HepG2 (cell line): ENCODE measurements around the gene DMXL1. TPM values are rescaled to one million over a fixed set of nuclear protein-coding genes. Genes with fewer than 3 reads are reported as not detected.

Source experiments
- JUND ChIP-seq: sonication (generic); formaldehyde crosslinking; IDR thresholded peaks from 2 replicates; pipeline ENCODE4 v1.8.0; 2022; ENCODE audit warnings: mild to moderate bottlenecking, missing genetic modification reagents
- KLF6 ChIP-seq: IDR thresholded peaks from 2 replicates; pipeline ENCODE4 v1.8.0; 2016; ENCODE audit warnings: missing biosample characterization, missing genetic modification reagents
- MAF1 ChIP-seq: sonication (generic); formaldehyde crosslinking; IDR thresholded peaks from 2 replicates; pipeline ENCODE4 v1.5.0; 2020; ENCODE audit warnings: missing genetic modification reagents, borderline replicate concordance
- PRPF4 ChIP-seq: fragments of 200-400 bp; formaldehyde crosslinking; IDR thresholded peaks from 2 replicates; pipeline ENCODE4 v1.6.1; 2016; ENCODE audit warnings: low read length, low read depth; ENCODE audit not compliant: poor library complexity, severe bottlenecking
- ZNF382 ChIP-seq: sonication (generic); formaldehyde crosslinking; IDR thresholded peaks from 2 replicates; pipeline ENCODE4 v1.5.0; 2020; ENCODE audit warnings: missing genetic modification reagents, mild to moderate bottlenecking, borderline replicate concordance
- polyA plus RNA-seq, 8 experiments: library from polyadenylated mRNA; depleted of rRNA in 3 of 8; stranded (reverse) in 7 of 8; unstranded in 1 of 8; fragments of >200 nt; fragmentation: Illumina TruSeq in 4 of 8; extraction: Trizol in 4 of 8; gene quantifications; 2 replicates each; pipeline versions ENCODE4 v1.2.1 to v1.2.3, GENCODE V29; 2011 to 2016; ENCODE audit warnings: low read depth in 4 of 8, missing spikeins in 1 of 8, mixed read lengths in 1 of 8; ENCODE audit not compliant: insufficient read depth in 1 of 8
- total RNA-seq, 5 experiments: library from RNA; depleted of rRNA; stranded (reverse); fragments of >200 nt; fragmentation: Illumina TruSeq; extraction: Trizol; gene quantifications; 2 replicates each; pipeline ENCODE4 v1.2.3, GENCODE V29; 2016; ENCODE audit warnings: low read depth in 1 of 5
- TF ChIP-seq, protein P1 (sequence below), 2 experiments: fragments of 450-650 bp in 1 of 2; sonication (generic) in 1 of 2; formaldehyde crosslinking in 1 of 2; IDR thresholded peaks; 2 replicates each; pipeline versions ENCODE4 v1.6.1 to v1.8.0; 2016 to 2022; ENCODE audit warnings: antibody characterized with exemption in 1 of 2, mild to moderate bottlenecking in 1 of 2, missing genetic modification reagents in 1 of 2
- TF ChIP-seq, protein P2 (sequence below): sonication (generic); formaldehyde crosslinking; IDR thresholded peaks from 2 replicates; pipeline ENCODE4 v1.4.0; 2020; ENCODE audit warnings: mild to moderate bottlenecking, missing genetic modification reagents

DMXL1 gene
- total and polyA plus RNA-seq, 2 of the 13 experiments (the other 11 are each of a cell fraction or from before 2014, with no cell fraction given), result 6.9 to 18.6 TPM

DNA sequence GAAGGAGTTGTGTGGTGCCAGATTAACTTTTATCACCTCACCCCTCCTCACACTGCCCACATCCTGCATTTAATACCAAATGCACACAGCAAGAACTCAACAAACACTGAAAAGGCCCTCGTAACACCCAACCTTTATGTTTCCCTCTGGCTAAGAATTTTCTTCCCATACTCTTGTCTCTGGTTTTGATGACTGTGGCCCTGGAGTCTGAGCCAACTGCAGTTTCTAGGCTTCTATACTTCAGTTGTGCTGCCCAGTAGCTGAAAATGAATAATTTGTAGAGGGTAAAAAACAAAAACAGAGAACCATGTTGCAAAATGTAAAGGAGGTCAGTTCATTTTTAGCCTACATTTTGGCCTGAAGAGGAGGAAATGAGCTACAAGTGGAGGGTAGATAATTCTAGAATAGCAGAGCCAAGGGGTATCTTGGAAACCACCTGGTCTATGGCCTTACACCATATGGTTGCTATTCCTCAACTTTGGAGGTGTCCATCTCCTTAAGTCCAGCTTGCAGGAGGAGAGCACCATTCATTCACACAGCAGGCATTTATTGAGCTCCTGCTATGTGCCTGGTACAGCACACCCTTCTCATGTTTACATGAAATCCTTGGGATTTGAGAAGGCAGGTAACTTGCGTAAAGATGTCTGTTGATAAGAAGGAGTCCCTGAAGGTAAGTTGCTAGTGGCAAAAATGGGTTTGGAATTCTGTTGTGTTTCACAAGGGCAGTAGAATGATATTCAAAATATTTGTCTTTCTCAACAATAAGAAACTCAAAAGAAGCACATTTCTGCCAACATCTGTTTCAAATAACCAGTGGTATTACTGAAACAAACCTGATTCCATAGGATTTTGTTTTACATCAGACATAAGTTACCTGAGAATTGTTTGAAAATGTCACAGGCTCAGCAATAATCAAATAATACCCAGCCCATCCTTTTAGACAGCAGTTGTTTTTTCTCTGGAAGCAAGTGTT lies 201.2 kb downstream of the DMXL1 start (continued):
- TF ChIP-seq, protein P1, sequence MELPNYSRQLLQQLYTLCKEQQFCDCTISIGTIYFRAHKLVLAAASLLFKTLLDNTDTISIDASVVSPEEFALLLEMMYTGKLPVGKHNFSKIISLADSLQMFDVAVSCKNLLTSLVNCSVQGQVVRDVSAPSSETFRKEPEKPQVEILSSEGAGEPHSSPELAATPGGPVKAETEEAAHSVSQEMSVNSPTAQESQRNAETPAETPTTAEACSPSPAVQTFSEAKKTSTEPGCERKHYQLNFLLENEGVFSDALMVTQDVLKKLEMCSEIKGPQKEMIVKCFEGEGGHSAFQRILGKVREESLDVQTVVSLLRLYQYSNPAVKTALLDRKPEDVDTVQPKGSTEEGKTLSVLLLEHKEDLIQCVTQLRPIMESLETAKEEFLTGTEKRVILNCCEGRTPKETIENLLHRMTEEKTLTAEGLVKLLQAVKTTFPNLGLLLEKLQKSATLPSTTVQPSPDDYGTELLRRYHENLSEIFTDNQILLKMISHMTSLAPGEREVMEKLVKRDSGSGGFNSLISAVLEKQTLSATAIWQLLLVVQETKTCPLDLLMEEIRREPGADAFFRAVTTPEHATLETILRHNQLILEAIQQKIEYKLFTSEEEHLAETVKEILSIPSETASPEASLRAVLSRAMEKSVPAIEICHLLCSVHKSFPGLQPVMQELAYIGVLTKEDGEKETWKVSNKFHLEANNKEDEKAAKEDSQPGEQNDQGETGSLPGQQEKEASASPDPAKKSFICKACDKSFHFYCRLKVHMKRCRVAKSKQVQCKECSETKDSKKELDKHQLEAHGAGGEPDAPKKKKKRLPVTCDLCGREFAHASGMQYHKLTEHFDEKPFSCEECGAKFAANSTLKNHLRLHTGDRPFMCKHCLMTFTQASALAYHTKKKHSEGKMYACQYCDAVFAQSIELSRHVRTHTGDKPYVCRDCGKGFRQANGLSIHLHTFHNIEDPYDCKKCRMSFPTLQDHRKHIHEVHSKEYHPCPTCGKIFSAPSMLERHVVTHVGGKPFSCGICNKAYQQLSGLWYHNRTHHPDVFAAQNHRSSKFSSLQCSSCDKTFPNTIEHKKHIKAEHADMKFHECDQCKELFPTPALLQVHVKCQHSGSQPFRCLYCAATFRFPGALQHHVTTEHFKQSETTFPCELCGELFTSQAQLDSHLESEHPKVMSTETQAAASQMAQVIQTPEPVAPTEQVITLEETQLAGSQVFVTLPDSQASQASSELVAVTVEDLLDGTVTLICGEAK (IDR thresholded peaks at IDR 0.05), result no peak
- TF ChIP-seq, protein P1 (CRISPR knock-in tag; IDR thresholded peaks at IDR 0.05), result no peak
- TF ChIP-seq ZNF382 (CRISPR knock-in tag) (no peak), PRPF4 (no peak), JUND (no peak), KLF6 (no peak), MAF1 (CRISPR knock-in tag) (no peak)
- TF ChIP-seq, protein P2, sequence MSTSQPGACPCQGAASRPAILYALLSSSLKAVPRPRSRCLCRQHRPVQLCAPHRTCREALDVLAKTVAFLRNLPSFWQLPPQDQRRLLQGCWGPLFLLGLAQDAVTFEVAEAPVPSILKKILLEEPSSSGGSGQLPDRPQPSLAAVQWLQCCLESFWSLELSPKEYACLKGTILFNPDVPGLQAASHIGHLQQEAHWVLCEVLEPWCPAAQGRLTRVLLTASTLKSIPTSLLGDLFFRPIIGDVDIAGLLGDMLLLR (CRISPR knock-in tag), result no peak
- TF ChIP-seq, all 625 proteins: peak for 0
